ENCODE results near the gene ENOX2. TPM values are rescaled to one million over a fixed set of nuclear protein-coding genes. Genes with fewer than 3 reads are reported as not detected.

The ENOX2 gene
- polyA plus RNA-seq, 1 donor from 2014 or later: 48.7 TPM

GRCh38 chrX:130658310-130658709 is 244.7 kb downstream of the ENOX2 start:
- Histone ChIP-seq H3K9ac (ENCODE audit: low read length) (no peak overlapping the region), H3K9me3 (ENCODE audit: low read length) (no peaks in the 10 kb centered on the region), H3K27me3 (ENCODE audit: insufficient read depth, low read depth, low read length) (no peaks in the 10 kb centered on the region), H3F3A (ENCODE audit: insufficient read depth, low read length, poor library complexity, severe bottlenecking) (no peaks in the 10 kb centered on the region), H3K27ac (ENCODE audit: low read length) (no peak overlapping the region), H2AFZ (ENCODE audit: low read depth, low read length) (no peak overlapping the region), H3K4me2 (ENCODE audit: low read length) (no peak overlapping the region), H3K9me2 (ENCODE audit: insufficient read depth, low read length) (no peaks in the 10 kb centered on the region), H3K36me3 (ENCODE audit: insufficient read depth, low read length) (no peaks in the 10 kb centered on the region), H3K79me2 (replicated peaks; ENCODE audit: insufficient read depth, low read length) (no peaks in the 10 kb centered on the region), H4K20me1 (ENCODE audit: insufficient read depth) (no peaks in the 10 kb centered on the region), H3K4me3 (ENCODE audit: low read length) (no peak overlapping the region)
- TF ChIP-seq MXI1 (conservative IDR thresholded peaks at IDR 0.05; ENCODE audit: poor library complexity, severe bottlenecking) (no peak), REST (IDR thresholded peaks at IDR 0.05; ENCODE audit: borderline replicate concordance) (no peak), TAF1 (IDR thresholded peaks at IDR 0.05; ENCODE audit: low read depth) (no peak), CTCF (IDR thresholded peaks at IDR 0.05; ENCODE audit: poor library complexity, severe bottlenecking) (no peak), RAD21 (conservative IDR thresholded peaks at IDR 0.05) (no peak), SMC3 (conservative IDR thresholded peaks at IDR 0.05; ENCODE audit: poor library complexity) (no peak), EP300 (conservative IDR thresholded peaks at IDR 0.05; ENCODE audit: poor library complexity, severe bottlenecking) (no peak)

DNA sequence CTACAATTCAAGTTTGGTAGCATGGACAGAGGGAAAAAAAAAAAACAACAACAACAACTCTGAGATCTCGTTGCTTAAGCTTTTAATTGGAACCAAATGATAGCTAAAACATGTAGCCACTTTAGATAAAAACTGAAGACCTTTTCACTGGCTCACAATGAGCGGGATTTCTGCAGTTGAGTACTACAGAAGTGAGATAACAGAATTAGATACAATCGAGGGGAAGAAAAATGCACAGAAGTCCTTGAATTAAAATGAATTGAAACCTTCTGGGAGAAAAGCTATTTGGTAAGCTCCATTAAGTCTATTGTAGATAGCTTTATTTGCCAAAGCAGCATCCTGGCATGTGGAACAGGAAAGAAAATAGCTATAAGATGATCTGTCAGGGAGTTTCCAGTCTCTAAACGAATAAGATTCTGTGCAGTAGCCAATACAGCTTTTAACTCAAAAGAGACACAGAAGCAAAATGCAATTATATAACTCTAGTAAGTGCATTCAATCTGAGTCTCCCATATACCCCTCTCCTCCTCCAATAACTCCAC is 248.5 kb downstream of the ENOX2 start:
- TF ChIP-seq RAD21 (conservative IDR thresholded peaks at IDR 0.05): no peak
- TF ChIP-seq EZH2 (IDR thresholded peaks at IDR 0.05; ENCODE audit: borderline replicate concordance, insufficient read depth, low read length, poor library complexity, severe bottlenecking): no peak
- TF ChIP-seq EP300 (conservative IDR thresholded peaks at IDR 0.05; ENCODE audit: poor library complexity, severe bottlenecking): no peak
- TF ChIP-seq TAF1 (IDR thresholded peaks at IDR 0.05; ENCODE audit: low read depth): no peak
- no peak for TF ChIP-seq CTCF (IDR thresholded peaks at IDR 0.05; ENCODE audit: poor library complexity, severe bottlenecking)
- TF ChIP-seq SMC3 (conservative IDR thresholded peaks at IDR 0.05; ENCODE audit: poor library complexity): no peak
- no peak for TF ChIP-seq MXI1 (conservative IDR thresholded peaks at IDR 0.05; ENCODE audit: poor library complexity, severe bottlenecking)
- TF ChIP-seq REST (IDR thresholded peaks at IDR 0.05; ENCODE audit: borderline replicate concordance): no peak
- no peak for TF ChIP-seq POLR2AphosphoS5 (IDR thresholded peaks at IDR 0.05)
- Histone ChIP-seq H4K20me1 (ENCODE audit: insufficient read depth) (no peaks in the 10 kb centered on the region), H3K36me3 (ENCODE audit: insufficient read depth, low read length) (no peaks in the 10 kb centered on the region), H3F3A (ENCODE audit: insufficient read depth, low read length, poor library complexity, severe bottlenecking) (no peaks in the 10 kb centered on the region), H3K4me2 (ENCODE audit: low read length) (no peak overlapping the region), H3K9ac (ENCODE audit: low read length) (no peak overlapping the region), H3K9me2 (ENCODE audit: insufficient read depth, low read length) (no peaks in the 10 kb centered on the region), H2AFZ (ENCODE audit: low read depth, low read length) (no peak overlapping the region), H3K79me2 (replicated peaks; ENCODE audit: insufficient read depth, low read length) (no peaks in the 10 kb centered on the region), H3K9me3 (ENCODE audit: low read length) (no peaks in the 10 kb centered on the region), H3K27me3 (ENCODE audit: insufficient read depth, low read depth, low read length) (no peaks in the 10 kb centered on the region), H3K27ac (ENCODE audit: low read length) (peak overlapping the region; percentile 52), H3K4me3 (ENCODE audit: low read length) (peak overlapping the region; percentile 21)

Measured in neural cell (in vitro differentiated cells).